OCI-LY1 (cell line): ENCODE data around the gene DTX3.

Experiments
- H2AFZ ChIP-seq: fragments of 200-600 bp; sonication (generic), shearing (Covaris generic); 2 replicates; pipeline ENCODE4 v1.6.0; 2014; ENCODE audit warnings: antibody characterized with exemption, mild to moderate bottlenecking, low read length
- H3F3A ChIP-seq: fragments of 200-600 bp; sonication (generic), shearing (Covaris generic); 2 replicates; pipeline ENCODE4 v1.6.0; 2014; ENCODE audit warnings: mild to moderate bottlenecking, antibody characterized with exemption, low read length, moderate library complexity; ENCODE audit not compliant: insufficient read depth
- H3K27ac ChIP-seq: fragments of 200-600 bp; sonication (generic); 2 replicates; pipeline ENCODE4 v1.5.1; 2014; ENCODE audit warnings: low read length, mixed run types, mild to moderate bottlenecking, low read depth; ENCODE audit not compliant: poor library complexity, severe bottlenecking
- H3K27me3 ChIP-seq: fragments of 200-600 bp; sonication (generic); 2 replicates; pipeline ENCODE4 v1.6.0; 2014; ENCODE audit warnings: antibody characterized with exemption, mild to moderate bottlenecking, low read length, moderate library complexity; ENCODE audit not compliant: insufficient read depth
- H3K36me3 ChIP-seq: fragments of 200-600 bp; sonication (generic); 2 replicates; pipeline ENCODE4 v1.6.1; 2014; ENCODE audit warnings: mild to moderate bottlenecking, antibody characterized with exemption, low read length, moderate library complexity, mixed read lengths; ENCODE audit not compliant: insufficient read depth
- H3K4me1 ChIP-seq: fragments of 200-600 bp; sonication (generic); 2 replicates; pipeline ENCODE4 v1.5.1; 2014; ENCODE audit warnings: mild to moderate bottlenecking, low read length, moderate library complexity; ENCODE audit not compliant: insufficient read depth, severe bottlenecking
- H3K4me2 ChIP-seq: fragments of 200-600 bp; sonication (generic), shearing (Covaris generic); 2 replicates; pipeline ENCODE4 v1.6.1; 2014; ENCODE audit warnings: low read length
- H3K4me3 ChIP-seq: fragments of 200-600 bp; sonication (generic); 2 replicates; pipeline ENCODE4 v1.5.1; 2014; ENCODE audit warnings: low read length, low read depth, mild to moderate bottlenecking, mixed read lengths; ENCODE audit not compliant: poor library complexity, severe bottlenecking
- H3K79me2 ChIP-seq: fragments of 200-600 bp; shearing (Covaris generic); 2 replicates; pipeline ENCODE4 v1.6.1; 2016; ENCODE audit warnings: mixed run types, low read length, mixed read lengths; ENCODE audit not compliant: insufficient read depth
- H3K9ac ChIP-seq: fragments of 200-600 bp; sonication (generic), shearing (Covaris generic); 2 replicates; pipeline ENCODE4 v1.6.1; 2014; ENCODE audit warnings: mild to moderate bottlenecking, low read length, mixed read lengths
- H3K9me2 ChIP-seq: fragments of 200-600 bp; sonication (generic), shearing (Covaris generic); 2 replicates; pipeline ENCODE4 v1.6.1; 2014; ENCODE audit warnings: low read depth, mild to moderate bottlenecking, low read length, mixed read lengths
- H3K9me3 ChIP-seq: fragments of 200-600 bp; shearing (Covaris generic); 2 replicates; pipeline ENCODE4 v1.6.1; 2014; ENCODE audit warnings: low read length, mixed read lengths
- H4K20me1 ChIP-seq: fragments of 200-600 bp; sonication (generic), shearing (Covaris generic); 2 replicates; pipeline ENCODE4 v1.6.0; 2016; ENCODE audit warnings: mild to moderate bottlenecking, low read length; ENCODE audit not compliant: insufficient read depth
- EZH2 ChIP-seq: fragments of 200-600 bp; sonication (generic), shearing (Covaris generic); IDR thresholded peaks from 2 replicates; pipeline ENCODE4 v1.8.0; 2017; ENCODE audit warnings: borderline replicate concordance, mixed run types, mild to moderate bottlenecking, antibody characterized with exemption, low read length, moderate library complexity, mixed read lengths
- TF ChIP-seq, protein P1 (sequence below): fragments of 200-600 bp; sonication (generic), shearing (Covaris generic); IDR thresholded peaks from 2 replicates; pipeline ENCODE4 v1.5.1; 2017; ENCODE audit warnings: mild to moderate bottlenecking, antibody characterized with exemption, low read length, moderate library complexity, mixed read lengths

DTX3 gene

DNA sequence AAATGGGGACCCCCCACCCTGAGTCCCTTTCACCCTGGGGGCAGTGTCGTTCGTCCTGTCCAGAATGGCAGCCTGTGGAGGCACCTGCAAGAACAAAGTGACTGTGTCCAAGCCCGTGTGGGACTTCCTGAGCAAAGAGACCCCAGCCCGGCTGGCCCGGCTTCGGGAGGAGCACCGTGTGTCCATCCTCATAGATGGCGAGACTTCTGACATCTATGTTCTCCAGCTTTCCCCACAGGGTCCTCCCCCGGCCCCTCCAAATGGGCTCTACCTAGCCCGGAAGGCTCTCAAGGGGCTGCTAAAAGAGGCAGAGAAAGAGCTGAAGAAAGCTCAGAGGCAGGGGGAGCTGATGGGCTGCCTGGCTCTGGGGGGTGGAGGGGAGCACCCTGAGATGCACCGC is 2.2 kb downstream of the DTX3 start:
- H3K4me1 ChIP-seq: peaks cover 17% of the 10 kb centered on the region
- TF ChIP-seq, protein P1, sequence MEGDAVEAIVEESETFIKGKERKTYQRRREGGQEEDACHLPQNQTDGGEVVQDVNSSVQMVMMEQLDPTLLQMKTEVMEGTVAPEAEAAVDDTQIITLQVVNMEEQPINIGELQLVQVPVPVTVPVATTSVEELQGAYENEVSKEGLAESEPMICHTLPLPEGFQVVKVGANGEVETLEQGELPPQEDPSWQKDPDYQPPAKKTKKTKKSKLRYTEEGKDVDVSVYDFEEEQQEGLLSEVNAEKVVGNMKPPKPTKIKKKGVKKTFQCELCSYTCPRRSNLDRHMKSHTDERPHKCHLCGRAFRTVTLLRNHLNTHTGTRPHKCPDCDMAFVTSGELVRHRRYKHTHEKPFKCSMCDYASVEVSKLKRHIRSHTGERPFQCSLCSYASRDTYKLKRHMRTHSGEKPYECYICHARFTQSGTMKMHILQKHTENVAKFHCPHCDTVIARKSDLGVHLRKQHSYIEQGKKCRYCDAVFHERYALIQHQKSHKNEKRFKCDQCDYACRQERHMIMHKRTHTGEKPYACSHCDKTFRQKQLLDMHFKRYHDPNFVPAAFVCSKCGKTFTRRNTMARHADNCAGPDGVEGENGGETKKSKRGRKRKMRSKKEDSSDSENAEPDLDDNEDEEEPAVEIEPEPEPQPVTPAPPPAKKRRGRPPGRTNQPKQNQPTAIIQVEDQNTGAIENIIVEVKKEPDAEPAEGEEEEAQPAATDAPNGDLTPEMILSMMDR: no peak
- TF ChIP-seq EZH2: no peak
- H3K9me2 ChIP-seq: no peaks in the 10 kb centered on the region
- no peak overlapping the region for H3K4me2 ChIP-seq
- H3K27me3 ChIP-seq: no peaks in the 10 kb centered on the region
- no peaks in the 10 kb centered on the region for H4K20me1 ChIP-seq
- H3K36me3 ChIP-seq: peaks cover 9% of the 10 kb centered on the region; the same call in 1 of the 2 replicates
- no peaks in the 10 kb centered on the region for H3K9me3 ChIP-seq
- H3K4me3 ChIP-seq: no peak overlapping the region
- H3K9ac ChIP-seq: no peak overlapping the region
- H3K27ac ChIP-seq: no peak overlapping the region
- no peaks in the 10 kb centered on the region for H3K79me2 ChIP-seq
- no peak overlapping the region for H2AFZ ChIP-seq
- H3F3A ChIP-seq: no peaks in the 10 kb centered on the region

DNA sequence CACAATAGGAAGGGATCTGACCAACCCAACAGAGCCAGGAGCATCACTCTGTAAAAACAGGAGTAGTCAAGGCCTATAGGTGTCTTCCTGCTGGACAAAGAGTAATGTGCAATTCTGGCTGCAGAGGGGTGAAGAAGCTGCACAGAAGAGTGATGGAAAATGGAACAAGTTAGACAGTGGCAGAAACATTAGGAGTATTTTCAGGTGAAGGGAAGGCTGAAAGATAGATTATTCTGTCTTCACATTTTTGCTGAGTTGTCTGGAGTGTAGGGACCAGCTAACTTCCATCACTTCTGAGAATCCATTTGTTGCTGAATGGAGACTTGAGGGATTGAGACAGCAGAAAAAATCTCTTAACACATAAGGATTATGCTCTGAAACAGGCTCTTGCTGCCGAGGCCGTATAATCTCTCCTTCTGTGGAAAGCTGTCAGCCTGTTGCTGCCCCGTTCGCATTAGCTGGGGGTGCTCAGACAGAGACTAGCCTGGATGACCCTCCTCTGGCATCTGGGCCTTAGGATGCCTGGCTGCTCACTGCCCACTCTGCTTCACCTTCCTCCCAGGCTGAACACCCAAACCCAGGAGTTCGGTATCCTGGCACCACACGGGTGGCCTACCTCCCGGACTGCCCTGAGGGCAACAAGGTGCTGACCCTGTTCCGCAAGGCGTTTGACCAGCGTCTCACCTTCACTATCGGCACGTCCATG is 3.5 kb downstream of the DTX3 start:
- H3K4me2 ChIP-seq: no peak overlapping the region
- no peaks in the 10 kb centered on the region for H4K20me1 ChIP-seq
- no peaks in the 10 kb centered on the region for H3F3A ChIP-seq
- no peaks in the 10 kb centered on the region for H3K79me2 ChIP-seq
- H3K9ac ChIP-seq: no peak overlapping the region
- no peaks in the 10 kb centered on the region for H3K9me3 ChIP-seq
- TF ChIP-seq EZH2: no peak
- TF ChIP-seq, protein P1: no peak
- H2AFZ ChIP-seq: no peak overlapping the region
- H3K27ac ChIP-seq: no peak overlapping the region
- no peaks in the 10 kb centered on the region for H3K9me2 ChIP-seq
- H3K36me3 ChIP-seq: no peaks in the 10 kb centered on the region
- H3K4me3 ChIP-seq: no peak overlapping the region
- no peaks in the 10 kb centered on the region for H3K27me3 ChIP-seq
- peaks cover 19% of the 10 kb centered on the region for H3K4me1 ChIP-seq

DNA sequence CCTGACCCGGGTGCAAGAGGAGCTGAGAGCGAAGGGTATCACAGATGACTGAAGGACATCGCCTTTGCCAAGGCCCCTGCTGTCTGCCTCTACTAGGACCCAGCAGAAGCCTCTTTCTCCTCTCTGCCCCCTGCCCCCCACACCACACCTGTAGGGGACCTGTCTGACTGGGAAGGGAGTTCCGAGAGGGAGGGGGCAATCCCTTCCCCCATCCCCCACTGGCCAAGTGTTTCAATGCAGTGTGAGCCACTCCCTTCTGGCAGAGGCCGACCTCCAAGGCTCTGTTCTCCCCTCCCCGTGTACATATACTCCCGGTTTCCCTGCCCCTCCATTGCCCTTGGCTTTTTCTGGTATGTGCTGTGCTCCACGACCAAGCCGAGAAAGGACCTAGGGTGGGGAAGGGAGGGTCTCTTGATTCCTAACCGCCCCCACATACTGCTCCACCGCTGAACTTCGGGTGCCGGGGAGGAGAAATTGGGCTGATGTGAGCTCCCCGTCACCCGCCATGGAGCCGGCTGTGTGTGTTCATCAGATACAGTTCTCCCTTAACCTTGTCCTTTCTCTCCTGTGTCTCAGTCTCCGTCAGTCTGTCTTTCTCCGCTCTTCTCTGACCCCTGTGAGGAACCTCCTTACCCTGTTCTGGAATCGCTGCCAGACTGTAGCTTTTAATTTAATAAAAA is 4.6 kb downstream of the DTX3 start:
- H3K9ac ChIP-seq: no peak overlapping the region
- H3K79me2 ChIP-seq: no peaks in the 10 kb centered on the region
- H3F3A ChIP-seq: no peaks in the 10 kb centered on the region
- no peaks in the 10 kb centered on the region for H4K20me1 ChIP-seq
- H3K9me2 ChIP-seq: no peaks in the 10 kb centered on the region
- H3K27me3 ChIP-seq: no peaks in the 10 kb centered on the region; the same call in 1 of the 2 replicates
- no peak overlapping the region for H3K27ac ChIP-seq
- no peak overlapping the region for H3K4me2 ChIP-seq
- TF ChIP-seq EZH2: no peak
- TF ChIP-seq, protein P1: no peak
- no peaks in the 10 kb centered on the region for H3K9me3 ChIP-seq
- no peak overlapping the region for H3K4me3 ChIP-seq
- no peaks in the 10 kb centered on the region for H3K36me3 ChIP-seq
- H2AFZ ChIP-seq: no peak overlapping the region
- H3K4me1 ChIP-seq: peaks cover 23% of the 10 kb centered on the region
